Gastroesophageal sphincter (tissue), 3 donors: ENCODE data around the gene IRAK1BP1.

ENCODE experiments used
- CTCF ChIP-seq, 4 experiments: fragments of 200-600 bp in 2 of 4; fragments of 450-650 bp in 2 of 4; sonication (generic) in 1 of 4; IDR thresholded peaks; one replicate each; pipeline ENCODE4 v1.5.1; 2017 to 2019; ENCODE audit warnings: antibody characterized with exemption in 4 of 4, mild to moderate bottlenecking in 2 of 4, moderate library complexity in 2 of 4
- POLR2A ChIP-seq, 2 donors: fragments of 450-650 bp; IDR thresholded peaks; one replicate each; pipeline ENCODE4 v1.6.1; 2017; ENCODE audit warnings: antibody characterized with exemption in 2 of 2, mild to moderate bottlenecking in 2 of 2, moderate library complexity in 1 of 2

GRCh38 chr6:78936515-78936914 is 69.2 kb downstream of the IRAK1BP1 start:
- TF ChIP-seq CTCF (IDR thresholded peaks at IDR 0.05) (no peak), POLR2A (IDR thresholded peaks at IDR 0.05) (no peak)
